ENCODE data around the gene DTD2. TPM values are rescaled to one million over a fixed set of nuclear protein-coding genes. Genes with fewer than 3 reads are reported as not detected.

DTD2 gene
- total RNA-seq, 1 experiment from 2014 or later = 14.8 TPM

DNA sequence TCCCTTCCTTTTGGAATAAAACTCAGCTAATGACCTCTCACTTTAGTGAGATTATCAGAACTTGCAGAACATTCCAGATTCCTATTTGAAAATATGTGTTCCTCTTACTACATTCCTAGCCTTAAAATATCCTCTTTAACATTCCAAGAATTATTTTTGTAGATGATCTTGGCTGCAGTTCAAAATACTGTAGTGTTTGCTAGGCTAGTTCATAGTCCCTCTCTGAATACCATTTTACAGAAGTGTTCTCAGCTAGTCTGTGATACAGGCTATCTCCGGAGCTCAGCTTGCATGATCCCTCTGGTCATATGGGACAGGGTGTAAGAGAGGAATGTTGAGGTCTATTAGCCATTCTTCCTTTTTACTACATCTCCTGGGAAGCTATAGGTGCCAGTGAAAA is 48.1 kb upstream of the DTD2 start:
- no peak overlapping the region for H3K4ac ChIP-seq (ENCODE audit: low read depth, low read length)
- H3K79me1 ChIP-seq (ENCODE audit: insufficient read depth, low read depth, low read length, poor library complexity, severe bottlenecking) = no peaks in the 10 kb centered on the region
- H3K4me1 ChIP-seq (ENCODE audit: insufficient read depth, low read length) = no peaks in the 10 kb centered on the region
- no peak overlapping the region for H2BK20ac ChIP-seq (ENCODE audit: low read depth, low read length, poor library complexity, severe bottlenecking)
- Mint-ChIP-seq H3K27me3 (ENCODE audit: low read depth) (no peaks in the 10 kb centered on the region), H3K27ac (no peak overlapping the region; a peak in 1 of 7 replicates), H3K4me3 (no peak overlapping the region), H3K36me3 (ENCODE audit: insufficient read depth in 1 of 3, low read depth in 3 of 3) (no peaks in the 10 kb centered on the region), H3K9me3 (no peaks in the 10 kb centered on the region), H3K4me1 (no peaks in the 10 kb centered on the region)
- no peak overlapping the region for H2AFZ ChIP-seq (ENCODE audit: low read length)
- WGBS (ENCODE audit: extremely low coverage, insufficient read length, low lambda C conversion rate) = no CpG with 5 or more reads among the region's 1 CpG
- H2BK5ac ChIP-seq (ENCODE audit: insufficient read length, low read length) = no peak overlapping the region
- H3K9ac ChIP-seq (ENCODE audit: extremely low read depth, insufficient read length, low read length) = no peak overlapping the region
- H3K27me3 ChIP-seq (ENCODE audit: insufficient read depth, low read length) = peaks cover 3% of the 10 kb centered on the region; the same call in 1 of the 2 replicates
- no peak overlapping the region for H4K8ac ChIP-seq (replicated peaks; ENCODE audit: insufficient read length, low read depth, low read length)
- H2AK5ac ChIP-seq (ENCODE audit: insufficient read length, low read length) = no peak overlapping the region
- H4K20me1 ChIP-seq (ENCODE audit: control insufficient read depth, insufficient read depth, insufficient read length) = no peaks in the 10 kb centered on the region
- H2BK15ac ChIP-seq (ENCODE audit: low read depth, low read length) = no peak overlapping the region
- H3K23me2 ChIP-seq (ENCODE audit: insufficient read length, low read depth, low read length, poor library complexity, severe bottlenecking) = no peaks in the 10 kb centered on the region
- H4K91ac ChIP-seq (ENCODE audit: insufficient read length, low read depth, low read length) = no peak overlapping the region
- H3K4me2 ChIP-seq (ENCODE audit: insufficient read depth, insufficient read length, low read length) = no peak overlapping the region
- H2BK12ac ChIP-seq (ENCODE audit: insufficient read length, low read depth, low read length) = no peak overlapping the region
- no peak overlapping the region for H3K18ac ChIP-seq (ENCODE audit: insufficient read length, low read depth, low read length)
- H3K23ac ChIP-seq (ENCODE audit: insufficient read length, low read depth, low read length) = no peak overlapping the region
- DNase-seq = no peak
- TF ChIP-seq, protein P1, sequence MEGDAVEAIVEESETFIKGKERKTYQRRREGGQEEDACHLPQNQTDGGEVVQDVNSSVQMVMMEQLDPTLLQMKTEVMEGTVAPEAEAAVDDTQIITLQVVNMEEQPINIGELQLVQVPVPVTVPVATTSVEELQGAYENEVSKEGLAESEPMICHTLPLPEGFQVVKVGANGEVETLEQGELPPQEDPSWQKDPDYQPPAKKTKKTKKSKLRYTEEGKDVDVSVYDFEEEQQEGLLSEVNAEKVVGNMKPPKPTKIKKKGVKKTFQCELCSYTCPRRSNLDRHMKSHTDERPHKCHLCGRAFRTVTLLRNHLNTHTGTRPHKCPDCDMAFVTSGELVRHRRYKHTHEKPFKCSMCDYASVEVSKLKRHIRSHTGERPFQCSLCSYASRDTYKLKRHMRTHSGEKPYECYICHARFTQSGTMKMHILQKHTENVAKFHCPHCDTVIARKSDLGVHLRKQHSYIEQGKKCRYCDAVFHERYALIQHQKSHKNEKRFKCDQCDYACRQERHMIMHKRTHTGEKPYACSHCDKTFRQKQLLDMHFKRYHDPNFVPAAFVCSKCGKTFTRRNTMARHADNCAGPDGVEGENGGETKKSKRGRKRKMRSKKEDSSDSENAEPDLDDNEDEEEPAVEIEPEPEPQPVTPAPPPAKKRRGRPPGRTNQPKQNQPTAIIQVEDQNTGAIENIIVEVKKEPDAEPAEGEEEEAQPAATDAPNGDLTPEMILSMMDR (conservative IDR thresholded peaks at IDR 0.05) = no peak
- H3K79me2 ChIP-seq (ENCODE audit: insufficient read depth, low read length) = no peaks in the 10 kb centered on the region
- H4K5ac ChIP-seq (ENCODE audit: insufficient read length, low read depth, low read length) = no peak overlapping the region
- no peak overlapping the region for H3K27ac ChIP-seq (ENCODE audit: insufficient read length, low read depth, low read length)
- no peak overlapping the region for H2BK120ac ChIP-seq (ENCODE audit: low read depth, low read length, poor library complexity, severe bottlenecking)
- no peak overlapping the region for H3K56ac ChIP-seq (ENCODE audit: insufficient read length, low read depth, low read length)
- H3T11ph ChIP-seq (ENCODE audit: low read length) = no peak overlapping the region
- H3K9me3 ChIP-seq (ENCODE audit: control insufficient read depth, low read depth, low read length) = no peaks in the 10 kb centered on the region
- no peak overlapping the region for H3K14ac ChIP-seq (ENCODE audit: insufficient read depth, low read length)

All from H9 (cell line).